PC-3 (cell line): ENCODE results near the gene YWHAQ.

Source experiments
- EZH2 ChIP-seq: fragments of 300-600 bp; sonication (generic); IDR thresholded peaks from one replicate; pipeline ENCODE4 v1.6.1; 2017; ENCODE audit warnings: antibody characterized with exemption, mild to moderate bottlenecking, low read length; ENCODE audit not compliant: unreplicated experiment
- TF ChIP-seq, protein P1 (sequence below): fragments of 300-600 bp; sonication (generic); conservative IDR thresholded peaks from 2 replicates; pipeline ENCODE4 v1.5.1; 2017; ENCODE audit warnings: antibody characterized with exemption, low read depth, mild to moderate bottlenecking, low read length

- TF ChIP-seq, protein P1, sequence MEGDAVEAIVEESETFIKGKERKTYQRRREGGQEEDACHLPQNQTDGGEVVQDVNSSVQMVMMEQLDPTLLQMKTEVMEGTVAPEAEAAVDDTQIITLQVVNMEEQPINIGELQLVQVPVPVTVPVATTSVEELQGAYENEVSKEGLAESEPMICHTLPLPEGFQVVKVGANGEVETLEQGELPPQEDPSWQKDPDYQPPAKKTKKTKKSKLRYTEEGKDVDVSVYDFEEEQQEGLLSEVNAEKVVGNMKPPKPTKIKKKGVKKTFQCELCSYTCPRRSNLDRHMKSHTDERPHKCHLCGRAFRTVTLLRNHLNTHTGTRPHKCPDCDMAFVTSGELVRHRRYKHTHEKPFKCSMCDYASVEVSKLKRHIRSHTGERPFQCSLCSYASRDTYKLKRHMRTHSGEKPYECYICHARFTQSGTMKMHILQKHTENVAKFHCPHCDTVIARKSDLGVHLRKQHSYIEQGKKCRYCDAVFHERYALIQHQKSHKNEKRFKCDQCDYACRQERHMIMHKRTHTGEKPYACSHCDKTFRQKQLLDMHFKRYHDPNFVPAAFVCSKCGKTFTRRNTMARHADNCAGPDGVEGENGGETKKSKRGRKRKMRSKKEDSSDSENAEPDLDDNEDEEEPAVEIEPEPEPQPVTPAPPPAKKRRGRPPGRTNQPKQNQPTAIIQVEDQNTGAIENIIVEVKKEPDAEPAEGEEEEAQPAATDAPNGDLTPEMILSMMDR: no peak
- no peak for TF ChIP-seq EZH2
Observed at GRCh38 chr2:9650119-9650821, 19.5 kb upstream of the YWHAQ start.
